Loucy (cell line): ENCODE results near the gene MUC12.
"Not testable (repeated sequence)": the region's sequence is repeated elsewhere in the genome, so short reads cannot be mapped to it uniquely, and the experiment has no call there.

Source experiments
- H2AFZ ChIP-seq: fragments of 200-600 bp; sonication (generic); 2 replicates; pipeline ENCODE4 v1.6.0; 2016; ENCODE audit warnings: antibody characterized with exemption, mild to moderate bottlenecking, low read length, moderate library complexity
- H3F3A ChIP-seq: fragments of 200-600 bp; 2 replicates; pipeline ENCODE4 v1.6.0; 2016; ENCODE audit warnings: antibody characterized with exemption, low read depth, mild to moderate bottlenecking
- H3K27me3 ChIP-seq: fragments of 200-600 bp; sonication (generic); 2 replicates; pipeline ENCODE4 v1.6.1; 2014; ENCODE audit warnings: low read length, mild to moderate bottlenecking; ENCODE audit not compliant: insufficient read depth, poor library complexity, severe bottlenecking
- H3K36me3 ChIP-seq: fragments of 200-600 bp; sonication (generic); 2 replicates; pipeline ENCODE4 v1.6.1; 2016; ENCODE audit warnings: low read length; ENCODE audit not compliant: insufficient read depth
- H3K4me1 ChIP-seq: fragments of 200-600 bp; sonication (generic); 2 replicates; pipeline ENCODE4 v1.5.1; 2014; ENCODE audit warnings: low read length, mild to moderate bottlenecking; ENCODE audit not compliant: insufficient read depth, poor library complexity, severe bottlenecking
- H3K4me2 ChIP-seq: fragments of 200-600 bp; sonication (generic); 2 replicates; pipeline ENCODE4 v1.6.0; 2014; ENCODE audit warnings: antibody characterized with exemption, low read length, low read depth, mild to moderate bottlenecking; ENCODE audit not compliant: poor library complexity, severe bottlenecking
- H3K4me3 ChIP-seq: fragments of 200-600 bp; sonication (generic); 2 replicates; pipeline ENCODE4 v1.5.1; 2014; ENCODE audit warnings: low read length, mild to moderate bottlenecking, mixed read lengths; ENCODE audit not compliant: poor library complexity, severe bottlenecking
- H3K79me2 ChIP-seq: fragments of 200-600 bp; sonication (generic); 2 replicates; pipeline ENCODE4 v1.6.1; 2014; ENCODE audit warnings: low read length; ENCODE audit not compliant: insufficient read depth
- H3K9ac ChIP-seq: fragments of 200-600 bp; sonication (generic); 2 replicates; pipeline ENCODE4 v1.6.0; 2014; ENCODE audit warnings: mild to moderate bottlenecking, low read depth, low read length, moderate library complexity; ENCODE audit not compliant: poor library complexity, severe bottlenecking
- H3K9me2 ChIP-seq: fragments of 200-600 bp; sonication (generic); replicated peaks from 2 replicates; pipeline ENCODE4 v1.6.1; 2016; ENCODE audit warnings: low read depth, low read length, mixed read lengths
- H3K9me3 ChIP-seq: fragments of 200-600 bp; sonication (generic); 2 replicates; pipeline ENCODE4 v1.6.1; 2014; ENCODE audit warnings: mild to moderate bottlenecking, antibody characterized with exemption, low read length, low read depth; ENCODE audit not compliant: insufficient read depth
- H4K20me1 ChIP-seq: fragments of 200-600 bp; sonication (generic); 2 replicates; pipeline ENCODE4 v1.6.0; 2014; ENCODE audit warnings: antibody characterized with exemption, low read length, mild to moderate bottlenecking; ENCODE audit not compliant: insufficient read depth, poor library complexity, severe bottlenecking
- EZH2phosphoT487 ChIP-seq: fragments of 200-600 bp; IDR thresholded peaks from 2 replicates; pipeline ENCODE4 v1.6.1; 2018; ENCODE audit warnings: antibody characterized with exemption, mild to moderate bottlenecking, moderate library complexity, borderline replicate concordance
- TF ChIP-seq, protein P1 (sequence below): fragments of 200-600 bp; sonication (generic); conservative IDR thresholded peaks from 2 replicates; pipeline ENCODE4 v1.5.1; 2014; ENCODE audit warnings: mild to moderate bottlenecking, antibody characterized with exemption, low read length

MUC12 gene

DNA sequence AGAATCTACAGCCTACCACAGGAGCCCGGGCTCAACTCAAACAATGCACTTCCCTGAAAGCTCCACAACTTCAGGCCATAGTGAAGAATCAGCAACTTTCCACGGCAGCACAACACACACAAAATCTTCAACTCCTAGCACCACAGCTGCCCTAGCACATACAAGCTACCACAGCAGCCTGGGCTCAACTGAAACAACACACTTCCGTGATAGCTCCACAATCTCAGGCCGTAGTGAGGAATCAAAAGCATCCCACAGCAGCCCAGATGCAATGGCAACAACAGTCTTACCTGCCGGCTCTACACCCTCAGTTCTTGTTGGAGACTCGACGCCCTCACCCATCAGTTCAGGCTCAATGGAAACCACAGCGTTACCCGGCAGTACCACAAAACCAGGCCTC lies 22.3 kb downstream of the MUC12 start:
- no peaks in the 10 kb centered on the region for H3K9me2 ChIP-seq
- no peaks in the 10 kb centered on the region for H3K79me2 ChIP-seq
- peaks cover 5% of the 10 kb centered on the region; the same call in 1 of the 2 replicates for H3K9me3 ChIP-seq
- no peaks in the 10 kb centered on the region for H3K27me3 ChIP-seq
- no peaks in the 10 kb centered on the region for H3K36me3 ChIP-seq
- H3K4me1 ChIP-seq = no peaks in the 10 kb centered on the region
- no peaks in the 10 kb centered on the region for H3F3A ChIP-seq
- no peaks in the 10 kb centered on the region for H4K20me1 ChIP-seq
- H3K4me2 ChIP-seq = no peak overlapping the region
- no peak overlapping the region for H3K4me3 ChIP-seq
- TF ChIP-seq EZH2phosphoT487 = no peak
- TF ChIP-seq, protein P1, sequence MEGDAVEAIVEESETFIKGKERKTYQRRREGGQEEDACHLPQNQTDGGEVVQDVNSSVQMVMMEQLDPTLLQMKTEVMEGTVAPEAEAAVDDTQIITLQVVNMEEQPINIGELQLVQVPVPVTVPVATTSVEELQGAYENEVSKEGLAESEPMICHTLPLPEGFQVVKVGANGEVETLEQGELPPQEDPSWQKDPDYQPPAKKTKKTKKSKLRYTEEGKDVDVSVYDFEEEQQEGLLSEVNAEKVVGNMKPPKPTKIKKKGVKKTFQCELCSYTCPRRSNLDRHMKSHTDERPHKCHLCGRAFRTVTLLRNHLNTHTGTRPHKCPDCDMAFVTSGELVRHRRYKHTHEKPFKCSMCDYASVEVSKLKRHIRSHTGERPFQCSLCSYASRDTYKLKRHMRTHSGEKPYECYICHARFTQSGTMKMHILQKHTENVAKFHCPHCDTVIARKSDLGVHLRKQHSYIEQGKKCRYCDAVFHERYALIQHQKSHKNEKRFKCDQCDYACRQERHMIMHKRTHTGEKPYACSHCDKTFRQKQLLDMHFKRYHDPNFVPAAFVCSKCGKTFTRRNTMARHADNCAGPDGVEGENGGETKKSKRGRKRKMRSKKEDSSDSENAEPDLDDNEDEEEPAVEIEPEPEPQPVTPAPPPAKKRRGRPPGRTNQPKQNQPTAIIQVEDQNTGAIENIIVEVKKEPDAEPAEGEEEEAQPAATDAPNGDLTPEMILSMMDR = no peak
- H2AFZ ChIP-seq = no peak overlapping the region
- H3K9ac ChIP-seq = no peak overlapping the region

DNA sequence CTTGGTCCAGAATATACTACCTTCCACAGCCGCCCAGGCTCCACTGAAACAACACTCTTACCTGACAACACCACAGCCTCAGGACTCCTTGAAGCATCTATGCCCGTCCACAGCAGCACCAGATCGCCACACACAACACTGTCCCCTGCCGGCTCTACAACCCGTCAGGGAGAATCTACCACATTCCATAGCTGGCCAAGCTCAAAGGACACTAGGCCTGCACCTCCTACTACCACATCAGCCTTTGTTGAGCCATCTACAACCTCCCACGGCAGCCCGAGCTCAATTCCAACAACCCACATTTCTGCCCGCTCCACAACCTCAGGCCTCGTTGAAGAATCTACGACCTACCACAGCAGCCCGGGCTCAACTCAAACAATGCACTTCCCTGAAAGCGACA lies 22.9 kb downstream of the MUC12 start:
- H2AFZ ChIP-seq, H3K36me3 ChIP-seq, H3K9me2 ChIP-seq, H3K9ac ChIP-seq, H3K79me2 ChIP-seq, H3K4me1 ChIP-seq, H3K27me3 ChIP-seq, H3K4me2 ChIP-seq, H4K20me1 ChIP-seq, H3K9me3 ChIP-seq, H3K4me3 ChIP-seq, H3F3A ChIP-seq: not testable (repeated sequence)

DNA sequence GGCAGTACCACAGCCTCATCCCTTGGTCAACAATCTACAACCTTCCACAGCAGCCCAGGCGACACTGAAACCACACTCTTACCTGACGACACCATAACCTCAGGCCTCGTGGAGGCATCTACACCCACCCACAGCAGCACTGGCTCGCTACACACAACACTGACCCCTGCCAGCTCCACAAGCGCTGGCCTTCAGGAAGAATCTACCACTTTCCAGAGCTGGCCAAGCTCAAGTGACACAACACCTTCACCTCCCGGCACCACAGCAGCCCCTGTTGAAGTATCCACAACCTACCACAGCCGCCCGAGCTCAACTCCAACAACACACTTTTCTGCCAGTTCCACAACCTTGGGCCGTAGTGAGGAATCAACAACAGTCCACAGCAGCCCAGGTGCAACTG lies 25.3 kb downstream of the MUC12 start:
- not testable (repeated sequence) for H3F3A ChIP-seq, H3K36me3 ChIP-seq, H4K20me1 ChIP-seq, H3K9ac ChIP-seq, H2AFZ ChIP-seq, H3K4me1 ChIP-seq, H3K9me2 ChIP-seq, H3K9me3 ChIP-seq, H3K27me3 ChIP-seq, H3K79me2 ChIP-seq, H3K4me3 ChIP-seq, H3K4me2 ChIP-seq

DNA sequence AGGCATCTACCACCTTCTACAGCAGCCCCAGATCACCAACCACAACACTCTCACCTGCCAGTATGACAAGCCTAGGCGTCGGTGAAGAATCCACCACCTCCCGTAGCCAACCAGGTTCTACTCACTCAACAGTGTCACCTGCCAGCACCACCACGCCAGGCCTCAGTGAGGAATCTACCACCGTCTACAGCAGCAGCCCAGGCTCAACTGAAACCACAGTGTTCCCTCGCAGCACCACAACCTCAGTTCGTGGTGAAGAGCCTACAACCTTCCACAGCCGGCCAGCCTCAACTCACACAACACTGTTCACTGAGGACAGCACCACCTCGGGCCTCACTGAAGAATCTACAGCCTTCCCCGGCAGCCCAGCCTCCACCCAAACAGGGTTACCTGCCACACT lies 29.2 kb downstream of the MUC12 start:
- not testable (repeated sequence) for H3K9ac ChIP-seq, H3K9me2 ChIP-seq, H3K4me2 ChIP-seq, H4K20me1 ChIP-seq, H3K4me1 ChIP-seq, H3F3A ChIP-seq, H3K36me3 ChIP-seq, H3K79me2 ChIP-seq, H2AFZ ChIP-seq, H3K27me3 ChIP-seq, H3K9me3 ChIP-seq, H3K4me3 ChIP-seq

DNA sequence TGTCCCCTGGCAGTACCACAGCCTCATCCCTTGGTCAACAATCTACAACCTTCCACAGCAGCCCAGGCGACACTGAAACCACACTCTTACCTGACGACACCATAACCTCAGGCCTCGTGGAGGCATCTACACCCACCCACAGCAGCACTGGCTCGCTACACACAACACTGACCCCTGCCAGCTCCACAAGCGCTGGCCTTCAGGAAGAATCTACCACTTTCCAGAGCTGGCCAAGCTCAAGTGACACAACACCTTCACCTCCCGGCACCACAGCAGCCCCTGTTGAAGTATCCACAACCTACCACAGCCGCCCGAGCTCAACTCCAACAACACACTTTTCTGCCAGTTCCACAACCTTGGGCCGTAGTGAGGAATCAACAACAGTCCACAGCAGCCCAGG lies 30.0 kb downstream of the MUC12 start:
- not testable (repeated sequence) for H3F3A ChIP-seq, H3K9me2 ChIP-seq, H3K27me3 ChIP-seq, H4K20me1 ChIP-seq, H3K36me3 ChIP-seq, H3K9ac ChIP-seq, H3K4me3 ChIP-seq, H3K9me3 ChIP-seq, H3K79me2 ChIP-seq, H2AFZ ChIP-seq, H3K4me2 ChIP-seq, H3K4me1 ChIP-seq

DNA sequence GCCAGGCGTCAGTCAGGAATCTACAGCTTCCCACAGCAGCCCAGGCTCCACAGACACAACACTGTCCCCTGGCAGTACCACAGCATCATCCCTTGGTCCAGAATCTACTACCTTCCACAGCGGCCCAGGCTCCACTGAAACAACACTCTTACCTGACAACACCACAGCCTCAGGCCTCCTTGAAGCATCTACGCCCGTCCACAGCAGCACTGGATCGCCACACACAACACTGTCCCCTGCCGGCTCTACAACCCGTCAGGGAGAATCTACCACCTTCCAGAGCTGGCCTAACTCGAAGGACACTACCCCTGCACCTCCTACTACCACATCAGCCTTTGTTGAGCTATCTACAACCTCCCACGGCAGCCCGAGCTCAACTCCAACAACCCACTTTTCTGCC lies 30.7 kb downstream of the MUC12 start:
- not testable (repeated sequence) for H3K9me2 ChIP-seq

DNA sequence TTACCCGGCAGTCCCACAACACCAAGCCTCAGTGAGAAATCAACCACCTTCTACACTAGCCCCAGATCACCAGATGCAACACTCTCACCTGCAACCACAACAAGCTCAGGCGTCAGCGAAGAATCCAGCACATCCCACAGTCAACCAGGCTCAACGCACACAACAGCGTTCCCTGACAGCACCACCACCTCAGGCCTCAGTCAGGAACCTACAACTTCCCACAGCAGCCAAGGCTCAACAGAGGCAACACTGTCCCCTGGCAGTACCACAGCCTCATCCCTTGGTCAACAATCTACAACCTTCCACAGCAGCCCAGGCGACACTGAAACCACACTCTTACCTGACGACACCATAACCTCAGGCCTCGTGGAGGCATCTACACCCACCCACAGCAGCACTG lies 33.0 kb downstream of the MUC12 start:
- not testable (repeated sequence) for H3K36me3 ChIP-seq, H3K79me2 ChIP-seq, H3K9me2 ChIP-seq

More for the DNA sequence above, 30.7 kb downstream of the MUC12 start:
- H3K9ac ChIP-seq, H3K36me3 ChIP-seq, H3K4me2 ChIP-seq, H4K20me1 ChIP-seq, H3F3A ChIP-seq, H3K4me1 ChIP-seq, H2AFZ ChIP-seq, H3K4me3 ChIP-seq, H3K79me2 ChIP-seq, H3K9me3 ChIP-seq, H3K27me3 ChIP-seq: not testable (repeated sequence)

More for the DNA sequence above, 33.0 kb downstream of the MUC12 start:
- not testable (repeated sequence) for H3K4me3 ChIP-seq, H3K9ac ChIP-seq, H3K4me2 ChIP-seq, H2AFZ ChIP-seq, H3K4me1 ChIP-seq, H3K9me3 ChIP-seq, H4K20me1 ChIP-seq, H3K27me3 ChIP-seq, H3F3A ChIP-seq
